ENCODE results near the gene CLPSL2.

CLPSL2 gene

GRCh38 chr6:35728683-35729678, 47.4 kb upstream of the CLPSL2 start:
- H2AFZ ChIP-seq (ENCODE audit: low read depth, low read length) = no peak overlapping the region
- H3K27ac ChIP-seq (ENCODE audit: low read length, poor library complexity, severe bottlenecking) = no peak overlapping the region
- no peaks in the 10 kb centered on the region for H3K9me3 ChIP-seq (ENCODE audit: control insufficient read depth, low read length)
- no peak overlapping the region for H2BK5ac ChIP-seq (ENCODE audit: low read depth, low read length, poor library complexity, severe bottlenecking)
- H3K4me3 ChIP-seq (ENCODE audit: insufficient read depth in 1 of 2, low read depth in 1 of 2, low read length in 2 of 2) = peak overlapping the region in 1 of 2 experiments; percentile 72
- peak overlapping the region; percentile 90 for H3K4me2 ChIP-seq (ENCODE audit: low read length, poor library complexity, severe bottlenecking)
- no peaks in the 10 kb centered on the region for H3K79me1 ChIP-seq (replicated peaks; ENCODE audit: low read length, poor library complexity, severe bottlenecking)
- peak overlapping the region; percentile 99 to 100 for H2BK12ac ChIP-seq (ENCODE audit: low read length in 2 of 2)
- H3K36me3 ChIP-seq (ENCODE audit: control insufficient read depth in 1 of 2, insufficient read depth in 2 of 2, low read depth in 1 of 2, low read length in 2 of 2) = no peaks in the 10 kb centered on the region
- H3K9ac ChIP-seq (ENCODE audit: low read length) = peak overlapping the region; percentile 82
- H3K27me3 ChIP-seq (ENCODE audit: control insufficient read depth in 1 of 2, insufficient read depth in 1 of 2, low read length in 2 of 2) = peaks cover 0 to 8% of the 10 kb centered on the region in 2 experiments
- peak overlapping the region; percentile 100 for H4K8ac ChIP-seq (ENCODE audit: low read length)
- peak overlapping the region; percentile 78 for H2AK5ac ChIP-seq (ENCODE audit: low read length, severe bottlenecking)
- peak overlapping the region; percentile 99 to 100 for H3K4ac ChIP-seq (ENCODE audit: low read depth in 1 of 2, low read length in 2 of 2)
- H4K91ac ChIP-seq (ENCODE audit: low read length) = peak overlapping the region; percentile 100
- H2BK15ac ChIP-seq (ENCODE audit: low read depth, poor library complexity, severe bottlenecking) = peak overlapping the region; percentile 98
- no peak for DNase-seq
- peak overlapping the region; percentile 20 to 26 for H3K23ac ChIP-seq (ENCODE audit: low read length in 2 of 2)
- peak overlapping the region in 1 of 2 experiments; percentile 89 for H3K14ac ChIP-seq (ENCODE audit: low read length in 2 of 2)
- peaks cover 47% of the 10 kb centered on the region for H3K4me1 ChIP-seq (ENCODE audit: control insufficient read depth, insufficient read depth, low read depth, low read length)
- WGBS = 83% methylated on average over 10 of the region's 12 CpGs
- peak overlapping the region; percentile 99 for H2BK120ac ChIP-seq (ENCODE audit: low read depth, low read length)
- H3K18ac ChIP-seq (ENCODE audit: low read depth in 1 of 2, low read length in 2 of 2) = peak overlapping the region; percentile 99 to 100

- Histone ChIP-seq H3K27ac (ENCODE audit: low read length, poor library complexity, severe bottlenecking) (no peak overlapping the region), H2BK120ac (ENCODE audit: low read depth, low read length) (peak overlapping the region; percentile 90), H4K8ac (ENCODE audit: low read length) (peak overlapping the region; percentile 84), H2BK15ac (ENCODE audit: low read depth, poor library complexity, severe bottlenecking) (peak overlapping the region; percentile 91), H3K79me1 (replicated peaks; ENCODE audit: low read length, poor library complexity, severe bottlenecking) (no peaks in the 10 kb centered on the region), H3K4ac (ENCODE audit: low read depth in 1 of 2, low read length in 2 of 2) (peak overlapping the region; percentile 86 to 87), H3K18ac (ENCODE audit: low read depth in 1 of 2, low read length in 2 of 2) (peak overlapping the region; percentile 81 to 88), H3K23ac (ENCODE audit: low read length in 2 of 2) (peak overlapping the region in 1 of 2 experiments; percentile 60), H3K36me3 (ENCODE audit: control insufficient read depth in 1 of 2, insufficient read depth in 2 of 2, low read depth in 1 of 2, low read length in 2 of 2) (no peaks in the 10 kb centered on the region), H3K4me2 (ENCODE audit: low read length, poor library complexity, severe bottlenecking) (no peak overlapping the region), H3K4me3 (ENCODE audit: insufficient read depth in 1 of 2, low read depth in 1 of 2, low read length in 2 of 2) (no peak overlapping the region), H2AFZ (ENCODE audit: low read depth, low read length) (no peak overlapping the region), H3K14ac (ENCODE audit: low read length in 2 of 2) (peak overlapping the region in 1 of 2 experiments; percentile 71), H2AK5ac (ENCODE audit: low read length, severe bottlenecking) (peak overlapping the region; percentile 45), H2BK5ac (ENCODE audit: low read depth, low read length, poor library complexity, severe bottlenecking) (no peak overlapping the region), H3K4me1 (ENCODE audit: control insufficient read depth, insufficient read depth, low read depth, low read length) (peaks cover 47% of the 10 kb centered on the region), H3K9me3 (ENCODE audit: control insufficient read depth, low read length) (no peaks in the 10 kb centered on the region), H3K9ac (ENCODE audit: low read length) (no peak overlapping the region), H4K91ac (ENCODE audit: low read length) (peak overlapping the region; percentile 97), H3K27me3 (ENCODE audit: control insufficient read depth in 1 of 2, insufficient read depth in 1 of 2, low read length in 2 of 2) (peaks cover 0 to 5% of the 10 kb centered on the region in 2 experiments), H2BK12ac (ENCODE audit: low read length in 2 of 2) (peak overlapping the region; percentile 99 to 100)
- DNase-seq = no peak
- 83% methylated on average over 2 of the region's 2 CpGs for WGBS
Measured at GRCh38 chr6:35729722-35730121, 46.7 kb upstream of the CLPSL2 start.

GRCh38 chr6:35730745-35731413, 45.5 kb upstream of the CLPSL2 start:
- no peak overlapping the region for H3K23ac ChIP-seq (ENCODE audit: low read length in 2 of 2)
- H3K14ac ChIP-seq (ENCODE audit: low read length in 2 of 2) = peak overlapping the region in 1 of 2 experiments; percentile 85
- no peak overlapping the region for H2BK15ac ChIP-seq (ENCODE audit: low read depth, poor library complexity, severe bottlenecking)
- H3K4ac ChIP-seq (ENCODE audit: low read depth in 1 of 2, low read length in 2 of 2) = peak overlapping the region; percentile 60 to 71
- H2BK120ac ChIP-seq (ENCODE audit: low read depth, low read length) = peak overlapping the region; percentile 100
- H2BK5ac ChIP-seq (ENCODE audit: low read depth, low read length, poor library complexity, severe bottlenecking) = no peak overlapping the region
- no peaks in the 10 kb centered on the region for H3K36me3 ChIP-seq (ENCODE audit: control insufficient read depth in 1 of 2, insufficient read depth in 2 of 2, low read depth in 1 of 2, low read length in 2 of 2)
- no peak overlapping the region for H3K9ac ChIP-seq (ENCODE audit: low read length)
- no peaks in the 10 kb centered on the region for H3K27me3 ChIP-seq (ENCODE audit: control insufficient read depth in 1 of 2, insufficient read depth in 1 of 2, low read length in 2 of 2)
- H4K8ac ChIP-seq (ENCODE audit: low read length) = peak overlapping the region; percentile 89
- no peaks in the 10 kb centered on the region for H3K79me1 ChIP-seq (replicated peaks; ENCODE audit: low read length, poor library complexity, severe bottlenecking)
- H3K9me3 ChIP-seq (ENCODE audit: control insufficient read depth, low read length) = no peaks in the 10 kb centered on the region
- H4K91ac ChIP-seq (ENCODE audit: low read length) = peak overlapping the region; percentile 94
- peak overlapping the region in 1 of 2 experiments; percentile 63 for H3K4me3 ChIP-seq (ENCODE audit: insufficient read depth in 1 of 2, low read depth in 1 of 2, low read length in 2 of 2)
- H3K4me2 ChIP-seq (ENCODE audit: low read length, poor library complexity, severe bottlenecking) = peak overlapping the region; percentile 53
- H3K18ac ChIP-seq (ENCODE audit: low read depth in 1 of 2, low read length in 2 of 2) = peak overlapping the region; percentile 87 to 93
- peaks cover 40% of the 10 kb centered on the region for H3K4me1 ChIP-seq (ENCODE audit: control insufficient read depth, insufficient read depth, low read depth, low read length)
- peak overlapping the region; percentile 31 for H2AK5ac ChIP-seq (ENCODE audit: low read length, severe bottlenecking)
- WGBS = 3% methylated on average over 12 of the region's 15 CpGs
- H2BK12ac ChIP-seq (ENCODE audit: low read length in 2 of 2) = peak overlapping the region; percentile 92 to 93
- DNase-seq = no peak
- H3K27ac ChIP-seq (ENCODE audit: low read length, poor library complexity, severe bottlenecking) = peak overlapping the region; percentile 64
- H2AFZ ChIP-seq (ENCODE audit: low read depth, low read length) = no peak overlapping the region

- Histone ChIP-seq H3K27ac (ENCODE audit: low read length, poor library complexity, severe bottlenecking) (peak overlapping the region; percentile 96), H3K27me3 (ENCODE audit: control insufficient read depth in 1 of 2, insufficient read depth in 1 of 2, low read length in 2 of 2) (no peaks in the 10 kb centered on the region), H3K4me3 (ENCODE audit: insufficient read depth in 1 of 2, low read depth in 1 of 2, low read length in 2 of 2) (peak overlapping the region; percentile 72 to 86), H2AFZ (ENCODE audit: low read depth, low read length) (no peak overlapping the region), H2BK5ac (ENCODE audit: low read depth, low read length, poor library complexity, severe bottlenecking) (peak overlapping the region; percentile 81), H2BK15ac (ENCODE audit: low read depth, poor library complexity, severe bottlenecking) (peak overlapping the region; percentile 90), H4K8ac (ENCODE audit: low read length) (peak overlapping the region; percentile 97), H2AK5ac (ENCODE audit: low read length, severe bottlenecking) (no peak overlapping the region), H3K36me3 (ENCODE audit: control insufficient read depth in 1 of 2, insufficient read depth in 2 of 2, low read depth in 1 of 2, low read length in 2 of 2) (no peaks in the 10 kb centered on the region), H2BK120ac (ENCODE audit: low read depth, low read length) (peak overlapping the region; percentile 100), H3K23ac (ENCODE audit: low read length in 2 of 2) (peak overlapping the region in 1 of 2 experiments; percentile 52), H3K9ac (ENCODE audit: low read length) (peak overlapping the region; percentile 88), H3K14ac (ENCODE audit: low read length in 2 of 2) (no peak overlapping the region), H3K79me1 (replicated peaks; ENCODE audit: low read length, poor library complexity, severe bottlenecking) (no peaks in the 10 kb centered on the region), H3K18ac (ENCODE audit: low read depth in 1 of 2, low read length in 2 of 2) (peak overlapping the region; percentile 88 to 99), H3K9me3 (ENCODE audit: control insufficient read depth, low read length) (no peaks in the 10 kb centered on the region), H2BK12ac (ENCODE audit: low read length in 2 of 2) (peak overlapping the region; percentile 78 to 95), H4K91ac (ENCODE audit: low read length) (peak overlapping the region; percentile 99), H3K4ac (ENCODE audit: low read depth in 1 of 2, low read length in 2 of 2) (peak overlapping the region; percentile 93 to 99), H3K4me2 (ENCODE audit: low read length, poor library complexity, severe bottlenecking) (peak overlapping the region; percentile 95), H3K4me1 (ENCODE audit: control insufficient read depth, insufficient read depth, low read depth, low read length) (peaks cover 35% of the 10 kb centered on the region)
- DNase-seq = peak; percentile 93
- WGBS = 0% methylated on average over 17 of the region's 23 CpGs
Measured at GRCh38 chr6:35731414-35731735, 45.0 kb upstream of the CLPSL2 start.

Measured in mesenchymal stem cell (in vitro differentiated cells and primary cell).